K562 (cell line): Measurements from ENCODE around the gene IFITM2.

Source experiments
- FOXK2 ChIP-seq, 2 experiments: fragments of 450-650 bp; IDR thresholded peaks in 1 of 2; conservative IDR thresholded peaks in 1 of 2; 2 replicates each; pipeline ENCODE4 v1.6.1; 2016; ENCODE audit warnings: low read depth in 2 of 2, mild to moderate bottlenecking in 1 of 2
- POLR2AphosphoS2 ChIP-seq: IDR thresholded peaks from 2 replicates; pipeline ENCODE4 v1.6.1; 2012; ENCODE audit warnings: low read length, improper control_type of control experiment
- ZNF586 ChIP-seq: fragments of 450-650 bp; formaldehyde crosslinking; conservative IDR thresholded peaks from 2 replicates; pipeline ENCODE4 v1.4.0; 2020; ENCODE audit warnings: mild to moderate bottlenecking, moderate library complexity
- TF ChIP-seq, protein P1 (sequence below), 2 experiments: fragments of 200-800 bp in 1 of 2; sonication (Bioruptor generic) in 1 of 2; sonication (generic) in 1 of 2; formaldehyde crosslinking in 1 of 2; IDR thresholded peaks in 1 of 2; conservative IDR thresholded peaks in 1 of 2; 2 replicates each; pipeline versions ENCODE4 v1.5.0 to v1.6.1; 2016 to 2020; ENCODE audit warnings: missing compliant biosample characterization in 1 of 2, missing genetic modification characterization in 1 of 2, missing genetic modification reagents in 1 of 2
- TF ChIP-seq, protein P2 (sequence below): IDR thresholded peaks from 2 replicates; pipeline ENCODE4 v1.6.1; 2014; ENCODE audit warnings: antibody characterized with exemption

- TF ChIP-seq FOXK2 (conservative IDR thresholded peaks at IDR 0.05 in 1 of 2, IDR thresholded peaks at IDR 0.05 in 1 of 2; ENCODE audit: low read depth in 2 of 2) (no peak), ZNF586 (CRISPR knock-in tag) (no peak), POLR2AphosphoS2 (no peak)
- TF ChIP-seq, protein P1, sequence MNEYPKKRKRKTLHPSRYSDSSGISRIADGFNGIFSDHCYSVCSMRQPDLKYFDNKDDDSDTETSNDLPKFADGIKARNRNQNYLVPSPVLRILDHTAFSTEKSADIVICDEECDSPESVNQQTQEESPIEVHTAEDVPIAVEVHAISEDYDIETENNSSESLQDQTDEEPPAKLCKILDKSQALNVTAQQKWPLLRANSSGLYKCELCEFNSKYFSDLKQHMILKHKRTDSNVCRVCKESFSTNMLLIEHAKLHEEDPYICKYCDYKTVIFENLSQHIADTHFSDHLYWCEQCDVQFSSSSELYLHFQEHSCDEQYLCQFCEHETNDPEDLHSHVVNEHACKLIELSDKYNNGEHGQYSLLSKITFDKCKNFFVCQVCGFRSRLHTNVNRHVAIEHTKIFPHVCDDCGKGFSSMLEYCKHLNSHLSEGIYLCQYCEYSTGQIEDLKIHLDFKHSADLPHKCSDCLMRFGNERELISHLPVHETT (CRISPR knock-in tag; conservative IDR thresholded peaks at IDR 0.05 in 1 of 2, IDR thresholded peaks at IDR 0.05 in 1 of 2): no peak
- TF ChIP-seq, protein P2, sequence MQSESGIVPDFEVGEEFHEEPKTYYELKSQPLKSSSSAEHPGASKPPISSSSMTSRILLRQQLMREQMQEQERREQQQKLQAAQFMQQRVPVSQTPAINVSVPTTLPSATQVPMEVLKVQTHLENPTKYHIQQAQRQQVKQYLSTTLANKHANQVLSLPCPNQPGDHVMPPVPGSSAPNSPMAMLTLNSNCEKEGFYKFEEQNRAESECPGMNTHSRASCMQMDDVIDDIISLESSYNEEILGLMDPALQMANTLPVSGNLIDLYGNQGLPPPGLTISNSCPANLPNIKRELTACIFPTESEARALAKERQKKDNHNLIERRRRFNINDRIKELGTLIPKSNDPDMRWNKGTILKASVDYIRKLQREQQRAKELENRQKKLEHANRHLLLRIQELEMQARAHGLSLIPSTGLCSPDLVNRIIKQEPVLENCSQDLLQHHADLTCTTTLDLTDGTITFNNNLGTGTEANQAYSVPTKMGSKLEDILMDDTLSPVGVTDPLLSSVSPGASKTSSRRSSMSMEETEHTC: no peak
Observed at GRCh38 chr11:259413-259812, 48.2 kb upstream of the IFITM2 start.
